Suprapubic skin (tissue), 4 donors: ENCODE data around the gene CLDND1. TPM values are rescaled to one million over a fixed set of nuclear protein-coding genes. Genes with fewer than 3 reads are reported as not detected.
"Not testable (repeated sequence)": the region's sequence is repeated elsewhere in the genome, so short reads cannot be mapped to it uniquely, and the experiment has no call there.

Experiments
- DNase-seq, 2 donors: peaks; one replicate each; pipeline ENCODE4 v3.0.0-alpha.2; 2019; ENCODE audit warnings: low spot score in 2 of 2
- H3K27ac ChIP-seq: fragments of 200-600 bp; sonication (generic); one replicate; pipeline ENCODE4 v1.5.1; 2019
- H3K27me3 ChIP-seq: fragments of 200-600 bp; sonication (generic); one replicate; pipeline ENCODE4 v1.5.1; 2019
- H3K36me3 ChIP-seq: fragments of 200-600 bp; sonication (generic); one replicate; pipeline ENCODE4 v1.5.1; 2019
- H3K4me1 ChIP-seq: fragments of 200-600 bp; sonication (generic); one replicate; pipeline ENCODE4 v1.5.1; 2019
- H3K4me3 ChIP-seq: fragments of 200-600 bp; sonication (generic); one replicate; pipeline ENCODE4 v1.5.1; 2019; ENCODE audit warnings: mild to moderate bottlenecking
- H3K9me3 ChIP-seq: fragments of 200-600 bp; sonication (generic); one replicate; pipeline ENCODE4 v1.5.1; 2019
- CTCF ChIP-seq, 2 donors: fragments of 200-600 bp in 1 of 2; fragments of 450-650 bp in 1 of 2; sonication (generic) in 1 of 2; IDR thresholded peaks; one replicate each; pipeline ENCODE4 v1.5.1; 2016 to 2019; ENCODE audit warnings: antibody characterized with exemption in 2 of 2, mild to moderate bottlenecking in 1 of 2, moderate library complexity in 1 of 2
- EP300 ChIP-seq: sonication (generic); formaldehyde crosslinking; IDR thresholded peaks from one replicate; pipeline ENCODE4 v1.6.1; 2017; ENCODE audit warnings: antibody characterized with exemption
- POLR2A ChIP-seq, 2 donors: fragments of 450-650 bp; IDR thresholded peaks; one replicate each; pipeline ENCODE4 v1.6.1; 2017; ENCODE audit warnings: antibody characterized with exemption in 2 of 2, mild to moderate bottlenecking in 2 of 2, moderate library complexity in 2 of 2
- POLR2AphosphoS5 ChIP-seq, 3 donors: sonication (generic); formaldehyde crosslinking; IDR thresholded peaks; one replicate each; pipeline ENCODE4 v1.6.1; 2017; ENCODE audit warnings: antibody characterized with exemption in 3 of 3
- WGBS: methylation state at CpG from one replicate; pipeline ENCODE4 v1.1.5; 2018; 5-methylcytosine and 5-hydroxymethylcytosine counted together
- total RNA-seq, 4 donors: library from RNA; depleted of rRNA; stranded (reverse); fragments of >200 nt; gene quantifications; one replicate each; pipeline ENCODE4 v1.1.0, GENCODE V29; 2016

CLDND1 gene
- total RNA-seq, 4 donors from 2014 or later = 137 to 319 (median 159) TPM

GRCh38 chr3:98564282-98565005 is 41.7 kb upstream of the CLDND1 start:
- H3K27ac ChIP-seq = no peak overlapping the region
- 80% methylated on average over 7 of the region's 7 CpGs for WGBS

GRCh38 chr3:98563661-98564281 is 41.1 kb upstream of the CLDND1 start:
- H3K36me3 ChIP-seq = no peaks in the 10 kb centered on the region
- TF ChIP-seq POLR2AphosphoS5 (IDR thresholded peaks at IDR 0.05) (no peak), POLR2A (IDR thresholded peaks at IDR 0.05) (no peak), CTCF (IDR thresholded peaks at IDR 0.05) (no peak), EP300 (no peak)
- no peaks in the 10 kb centered on the region for H3K9me3 ChIP-seq
- no peaks in the 10 kb centered on the region for H3K4me1 ChIP-seq
- H3K27ac ChIP-seq = no peak overlapping the region
- H3K4me3 ChIP-seq = no peak overlapping the region
- no peak for DNase-seq
- H3K27me3 ChIP-seq = no peaks in the 10 kb centered on the region
- WGBS = 78% methylated on average over 2 of the region's 4 CpGs

More at GRCh38 chr3:98564282-98565005, 41.7 kb upstream of the CLDND1 start:
- DNase-seq = no peak
- Histone ChIP-seq H3K27me3 (no peaks in the 10 kb centered on the region), H3K4me1 (no peaks in the 10 kb centered on the region), H3K9me3 (no peaks in the 10 kb centered on the region), H3K4me3 (no peak overlapping the region), H3K36me3 (no peaks in the 10 kb centered on the region)
- TF ChIP-seq EP300 (no peak), POLR2A (IDR thresholded peaks at IDR 0.05) (no peak), POLR2AphosphoS5 (IDR thresholded peaks at IDR 0.05) (no peak), CTCF (IDR thresholded peaks at IDR 0.05) (no peak)

- no peak for DNase-seq
- Histone ChIP-seq H3K9me3 (no peaks in the 10 kb centered on the region), H3K27ac (no peak overlapping the region), H3K4me3 (no peak overlapping the region), H3K36me3 (no peaks in the 10 kb centered on the region), H3K4me1 (no peaks in the 10 kb centered on the region), H3K27me3 (no peaks in the 10 kb centered on the region)
- 83% methylated on average over 5 of the region's 5 CpGs for WGBS
- TF ChIP-seq POLR2A (IDR thresholded peaks at IDR 0.05) = no peak
- TF ChIP-seq CTCF (IDR thresholded peaks at IDR 0.05) = no peak
- no peak for TF ChIP-seq POLR2AphosphoS5 (IDR thresholded peaks at IDR 0.05)
- no peak for TF ChIP-seq EP300
Observed at GRCh38 chr3:98561727-98562521, 39.2 kb upstream of the CLDND1 start.

- H3K27ac ChIP-seq = no peak overlapping the region
- no peak for DNase-seq
- TF ChIP-seq EP300 (no peak), POLR2AphosphoS5 (IDR thresholded peaks at IDR 0.05) (no peak), POLR2A (IDR thresholded peaks at IDR 0.05) (no peak), CTCF (IDR thresholded peaks at IDR 0.05) (no peak)
- H3K27me3 ChIP-seq = no peaks in the 10 kb centered on the region
- H3K9me3 ChIP-seq = no peaks in the 10 kb centered on the region
- no peaks in the 10 kb centered on the region for H3K4me1 ChIP-seq
- H3K4me3 ChIP-seq = no peak overlapping the region
- 94% methylated on average over 2 of the region's 2 CpGs for WGBS
- H3K36me3 ChIP-seq = no peaks in the 10 kb centered on the region
Observed at GRCh38 chr3:98560911-98561310, 38.2 kb upstream of the CLDND1 start.

- not testable (repeated sequence) for H3K9me3 ChIP-seq, H3K4me3 ChIP-seq, DNase-seq, H3K27ac ChIP-seq, H3K36me3 ChIP-seq, H3K27me3 ChIP-seq, H3K4me1 ChIP-seq
- WGBS = 100% methylated on average over 2 of the region's 2 CpGs
Observed at GRCh38 chr3:98559769-98560168, 37.1 kb upstream of the CLDND1 start.
